HG02938 (cell line): Measurements from ENCODE around the gene SULT1E1.

ENCODE experiments used
- ATAC-seq: cut with Tn5 transposase; IDR thresholded peaks from one replicate; pipeline ENCODE4 v1.9.1; 2021; ENCODE audit warnings: mild to moderate bottlenecking, moderate library complexity; ENCODE audit not compliant: unreplicated experiment

SULT1E1 gene, protein sequence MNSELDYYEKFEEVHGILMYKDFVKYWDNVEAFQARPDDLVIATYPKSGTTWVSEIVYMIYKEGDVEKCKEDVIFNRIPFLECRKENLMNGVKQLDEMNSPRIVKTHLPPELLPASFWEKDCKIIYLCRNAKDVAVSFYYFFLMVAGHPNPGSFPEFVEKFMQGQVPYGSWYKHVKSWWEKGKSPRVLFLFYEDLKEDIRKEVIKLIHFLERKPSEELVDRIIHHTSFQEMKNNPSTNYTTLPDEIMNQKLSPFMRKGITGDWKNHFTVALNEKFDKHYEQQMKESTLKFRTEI

DNA sequence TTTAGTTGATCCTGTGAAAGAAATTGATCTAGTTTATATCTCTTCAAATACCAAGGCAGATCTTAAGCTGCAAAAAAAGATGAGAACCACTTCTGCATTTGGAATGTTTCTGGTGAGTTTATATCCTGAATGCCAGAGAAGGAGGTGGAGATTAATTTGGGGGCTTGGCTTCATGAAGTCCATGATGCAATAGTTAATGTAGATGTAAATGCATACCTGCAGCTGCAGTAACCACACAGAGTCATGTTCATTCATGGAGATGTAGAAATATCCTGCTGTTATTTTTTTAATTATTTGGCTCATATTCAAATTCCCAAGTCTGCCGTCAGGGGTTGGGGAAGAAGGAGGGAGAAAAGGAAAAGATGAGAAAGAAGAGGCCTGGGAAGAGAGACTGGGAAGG, at the start of gene SULT1E1:
Gene SULT1E1, minus strand, starts transcription at position 94 of the 400 bp plus-strand sequence. CDS start 2,501 bp downstream, outside the sequence.
- ATAC-seq, result no peak

DNA sequence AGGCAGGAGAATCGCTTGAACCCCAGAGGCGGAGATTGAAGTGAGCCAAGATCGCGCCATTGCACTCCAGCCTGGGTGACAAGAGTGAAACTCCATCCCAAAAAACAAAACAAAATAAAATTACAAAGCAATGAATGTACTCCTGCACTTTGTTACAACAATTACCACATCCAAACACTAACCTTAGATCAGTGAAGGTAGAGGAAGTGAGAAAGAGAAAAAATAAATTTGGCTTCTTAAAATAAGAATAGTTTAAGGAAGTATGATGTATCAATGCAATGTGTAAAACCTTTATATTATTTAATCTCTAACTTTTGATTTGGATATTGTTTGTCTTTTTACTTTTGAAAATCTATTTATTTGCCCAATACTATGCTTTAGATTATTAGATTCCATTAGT, 49.2 kb upstream of the SULT1E1 start:
- peak; percentile 43 for ATAC-seq

GRCh38 chr4:69907151-69907550, 47.2 kb upstream of the SULT1E1 start:
- ATAC-seq, result no peak

- no peak for ATAC-seq
Measured at GRCh38 chr4:69896530-69897116, 36.7 kb upstream of the SULT1E1 start.

- ATAC-seq, result no peak
Measured at GRCh38 chr4:69894721-69895120, 34.8 kb upstream of the SULT1E1 start.

GRCh38 chr4:69894186-69894585, 34.2 kb upstream of the SULT1E1 start:
- ATAC-seq, result no peak

GRCh38 chr4:69888336-69888735, 28.4 kb upstream of the SULT1E1 start:
- no peak for ATAC-seq

DNA sequence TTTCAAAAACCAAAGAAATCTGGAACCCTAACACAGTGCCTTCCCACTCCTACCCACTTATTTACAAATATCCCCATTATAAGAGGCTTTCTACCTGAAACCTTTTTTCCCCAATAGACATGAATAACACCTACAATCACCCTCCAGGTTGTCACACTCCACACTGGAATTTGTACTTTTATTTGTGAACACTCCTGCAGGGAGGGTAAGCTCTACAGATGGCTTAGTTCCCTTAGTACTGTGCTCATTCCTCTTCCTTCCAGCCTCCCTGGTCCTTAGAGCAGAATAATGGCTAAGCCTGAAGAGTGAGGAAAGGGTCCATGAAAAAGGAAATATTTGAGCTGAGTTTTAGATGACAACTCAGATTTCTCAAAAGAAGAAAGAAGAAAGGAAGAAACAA, 22.2 kb upstream of the SULT1E1 start:
- no peak for ATAC-seq

GRCh38 chr4:69881173-69881773, 21.3 kb upstream of the SULT1E1 start:
- ATAC-seq, result peak; percentile 85

GRCh38 chr4:69878250-69878649, 18.3 kb upstream of the SULT1E1 start:
- no peak for ATAC-seq

GRCh38 chr4:69877453-69877852, 17.5 kb upstream of the SULT1E1 start:
- no peak for ATAC-seq

- ATAC-seq, result no peak
Measured at GRCh38 chr4:69876071-69876470, 16.1 kb upstream of the SULT1E1 start.

DNA sequence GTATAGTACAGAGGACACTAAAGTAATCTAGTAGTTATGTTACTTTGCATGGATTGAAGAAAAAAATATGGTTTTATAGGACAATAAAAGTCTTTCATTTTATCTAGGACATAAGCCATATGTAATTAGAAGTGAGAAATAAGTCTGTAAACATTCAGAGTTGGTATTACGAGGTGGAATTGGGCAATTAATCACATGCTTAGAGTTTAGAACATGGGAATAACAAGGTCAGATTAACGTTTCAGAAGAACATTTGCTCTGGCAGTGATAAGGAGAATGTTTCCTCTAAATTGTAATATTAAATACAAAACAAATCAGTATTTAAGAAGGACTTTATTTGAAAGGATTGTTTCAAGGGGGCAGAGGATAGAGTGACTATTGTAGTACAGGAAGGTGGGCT, 15.6 kb upstream of the SULT1E1 start:
- ATAC-seq, result no peak

DNA sequence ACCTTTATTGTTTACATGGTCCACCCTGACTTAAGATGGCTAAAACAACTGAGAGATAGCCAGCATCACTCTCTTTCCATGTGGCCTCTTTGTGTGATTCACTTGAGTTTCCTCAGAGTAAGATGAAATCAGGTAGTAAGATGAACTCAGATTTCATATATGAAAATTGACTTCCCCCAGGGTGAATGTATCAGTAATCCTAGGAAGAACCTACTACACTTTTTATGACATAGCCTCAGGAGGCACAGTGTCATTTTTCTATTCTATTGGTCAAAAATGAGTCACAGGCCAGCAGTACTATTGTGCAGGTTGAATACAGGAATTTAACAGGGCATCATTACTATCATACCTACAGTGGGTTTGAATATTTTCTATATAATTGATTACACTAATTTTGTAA, 14.6 kb upstream of the SULT1E1 start:
- ATAC-seq, result no peak

- no peak for ATAC-seq
Measured at GRCh38 chr4:69861756-69862155, 1.8 kb upstream of the SULT1E1 start.

- no peak for ATAC-seq
Measured at GRCh38 chr4:69860521-69861298, 765 bp upstream of the SULT1E1 start.

- no peak for ATAC-seq
Measured at GRCh38 chr4:69859140-69859685, 732 bp downstream of the SULT1E1 start.

DNA sequence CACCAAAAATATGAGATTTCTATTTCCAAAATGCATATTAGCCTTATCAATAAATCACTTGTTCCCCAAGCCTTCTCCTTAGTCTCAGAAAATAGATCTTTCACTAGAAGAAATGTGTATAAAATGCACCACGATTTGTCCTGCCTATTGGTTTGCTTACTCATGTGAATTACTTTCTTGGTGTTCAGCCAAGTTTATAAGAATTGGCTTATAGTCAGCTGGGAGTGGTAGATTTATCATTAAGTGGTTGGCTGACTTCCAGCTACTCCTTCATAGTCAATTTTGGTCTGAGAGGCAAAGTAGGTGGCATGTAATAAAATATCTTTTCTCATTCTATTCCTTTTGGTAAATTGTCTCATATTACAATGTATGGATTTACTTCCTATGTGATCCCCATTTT, 1.3 kb downstream of the SULT1E1 start:
- no peak for ATAC-seq

GRCh38 chr4:69855822-69856221, 4.1 kb downstream of the SULT1E1 start:
- no peak for ATAC-seq

GRCh38 chr4:69849969-69850368, 10.0 kb downstream of the SULT1E1 start:
- ATAC-seq, result peak; percentile 84

DNA sequence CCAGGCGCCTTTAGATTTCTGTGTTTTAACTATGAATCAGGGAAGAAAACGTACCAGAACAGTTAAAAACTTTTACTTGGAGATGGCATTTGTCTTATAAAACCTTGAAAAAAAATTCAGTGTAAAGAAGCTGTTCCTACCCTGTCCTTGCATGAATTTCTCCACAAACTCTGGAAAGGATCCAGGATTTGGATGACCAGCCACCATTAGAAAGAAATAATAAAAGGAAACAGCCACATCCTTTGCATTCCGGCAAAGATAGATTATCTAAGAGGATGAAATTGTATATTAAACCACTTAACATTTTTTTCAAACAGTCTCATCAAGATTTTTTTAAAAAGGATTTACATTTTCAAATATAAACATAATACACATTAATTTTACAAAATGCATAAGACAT, 10.6 kb downstream of the SULT1E1 start:
- ATAC-seq, result no peak
